Liver (tissue), 9 donors: ENCODE results near the gene MARCHF2. TPM values are rescaled to one million over a fixed set of nuclear protein-coding genes. Genes with fewer than 3 reads are reported as not detected.

ENCODE experiments used
- DNase-seq: peaks from one replicate; pipeline ENCODE4 v3.0.0-alpha.2; 2017; ENCODE audit warnings: low spot score
- H3K27ac ChIP-seq, 2 donors: one replicate each; pipeline ENCODE4 v1.7.0; 2013; ENCODE audit warnings: inconsistent platforms in 2 of 2, low read length in 2 of 2, control low read depth in 1 of 2, low read depth in 1 of 2, mild to moderate bottlenecking in 1 of 2
- H3K27me3 ChIP-seq, 4 donors: one replicate each; pipeline versions ENCODE4 v1.6.1 to v1.7.0; 2013; ENCODE audit warnings: low read length in 3 of 4, inconsistent platforms in 1 of 4, mild to moderate bottlenecking in 1 of 4, moderate library complexity in 1 of 4; ENCODE audit not compliant: control insufficient read depth in 4 of 4, insufficient read depth in 4 of 4
- H3K36me3 ChIP-seq, 4 donors: one replicate each; pipeline versions ENCODE4 v1.6.1 to v1.7.0; 2013; ENCODE audit warnings: low read length in 3 of 4, mild to moderate bottlenecking in 3 of 4, low read depth in 1 of 4, moderate library complexity in 1 of 4; ENCODE audit not compliant: control insufficient read depth in 4 of 4, insufficient read depth in 3 of 4
- H3K4me1 ChIP-seq, 4 donors: one replicate each; pipeline versions ENCODE4 v1.6.1 to v1.7.0; 2013; ENCODE audit warnings: low read length in 3 of 4, mild to moderate bottlenecking in 3 of 4, moderate library complexity in 1 of 4; ENCODE audit not compliant: control insufficient read depth in 4 of 4, insufficient read depth in 4 of 4
- H3K4me3 ChIP-seq, 3 donors: one replicate each; pipeline versions ENCODE4 v1.6.1 to v1.7.0; 2013; ENCODE audit warnings: low read length in 3 of 3, control low read depth in 1 of 3, low read depth in 1 of 3, mild to moderate bottlenecking in 1 of 3
- H3K9ac ChIP-seq, 2 donors: one replicate each; pipeline ENCODE4 v1.7.0; 2013; ENCODE audit warnings: low read length in 2 of 2, mild to moderate bottlenecking in 2 of 2, moderate library complexity in 2 of 2, control low read depth in 1 of 2, low read depth in 1 of 2
- H3K9me3 ChIP-seq, 4 donors: one replicate each; pipeline versions ENCODE4 v1.6.1 to v1.7.0; 2013; ENCODE audit warnings: low read length in 3 of 4; ENCODE audit not compliant: control insufficient read depth in 4 of 4
- EGR1 ChIP-seq, 2 donors: IDR thresholded peaks; 2 replicates each; pipeline ENCODE4 v1.6.1; 2016 to 2018; ENCODE audit warnings: antibody characterized with exemption in 2 of 2, low read depth in 2 of 2
- FOXA1 ChIP-seq: IDR thresholded peaks from 2 replicates; pipeline ENCODE4 v1.6.1; 2016; ENCODE audit warnings: antibody characterized with exemption
- HNF4A ChIP-seq, 2 donors: conservative IDR thresholded peaks; 2 replicates each; pipeline ENCODE4 v1.6.1; 2016; ENCODE audit warnings: antibody characterized with exemption in 2 of 2, mild to moderate bottlenecking in 2 of 2
- NR2F2 ChIP-seq: IDR thresholded peaks from 2 replicates; pipeline ENCODE4 v1.6.1; 2016; ENCODE audit warnings: antibody characterized with exemption
- RAD21 ChIP-seq, 2 donors: IDR thresholded peaks; 2 replicates each; pipeline ENCODE4 v1.6.1; 2016; ENCODE audit warnings: antibody characterized with exemption in 2 of 2, mild to moderate bottlenecking in 2 of 2
- RXRA ChIP-seq, 2 donors: IDR thresholded peaks; 2 replicates each; pipeline ENCODE4 v1.6.1; 2017 to 2018; ENCODE audit warnings: antibody characterized with exemption in 2 of 2, mild to moderate bottlenecking in 1 of 2
- SP1 ChIP-seq: IDR thresholded peaks from 2 replicates; pipeline ENCODE4 v1.6.1; 2018; ENCODE audit warnings: antibody characterized with exemption, mild to moderate bottlenecking
- TAF1 ChIP-seq: conservative IDR thresholded peaks from 2 replicates; pipeline ENCODE4 v1.6.1; 2016; ENCODE audit warnings: antibody characterized with exemption, mild to moderate bottlenecking
- YY1 ChIP-seq: IDR thresholded peaks from 2 replicates; pipeline ENCODE4 v1.6.1; 2016; ENCODE audit warnings: antibody characterized with exemption, mild to moderate bottlenecking
- WGBS: extraction: QIAGEN DNeasy Blood & Tissue Kit; methylation state at CpG from one replicate; pipeline ENCODE4 v1.1.7; 2013; 5-methylcytosine and 5-hydroxymethylcytosine counted together
- polyA plus RNA-seq, 2 donors: library from polyadenylated mRNA; stranded (reverse) in 1 of 2; unstranded in 1 of 2; fragments of 200-250 nt in 1 of 2; fragments of >200 nt in 1 of 2; fragmentation: Nextera tagmentation in 1 of 2; extraction: Ambion mirVana in 1 of 2; gene quantifications; one replicate each; pipeline versions ENCODE4 v1.2.1 to v1.2.3, GENCODE V29; 2013 to 2015
- total RNA-seq, 2 donors: library from RNA; depleted of rRNA; stranded (reverse); fragments of >200 nt; gene quantifications; one replicate each; pipeline ENCODE4 v1.2.3, GENCODE V29; 2014
- TF ChIP-seq, protein P1 (sequence below): IDR thresholded peaks from 2 replicates; pipeline ENCODE4 v1.6.1; 2016; ENCODE audit warnings: antibody characterized with exemption
- TF ChIP-seq, protein P2 (sequence below): IDR thresholded peaks from 2 replicates; pipeline ENCODE4 v1.6.1; 2016; ENCODE audit warnings: antibody characterized with exemption
- TF ChIP-seq, protein P3 (sequence below): IDR thresholded peaks from 2 replicates; pipeline ENCODE4 v1.6.1; 2016; ENCODE audit warnings: antibody characterized with exemption, mild to moderate bottlenecking
- donor health status: healthy.
- donor health status: healthy.
- donor health status: healthy.
- donor health status: healthy.
- donor health status: healthy.

Gene MARCHF2
- total and polyA plus RNA-seq, 4 donors, result 21.6 to 89.5 (median 58.8) TPM

DNA sequence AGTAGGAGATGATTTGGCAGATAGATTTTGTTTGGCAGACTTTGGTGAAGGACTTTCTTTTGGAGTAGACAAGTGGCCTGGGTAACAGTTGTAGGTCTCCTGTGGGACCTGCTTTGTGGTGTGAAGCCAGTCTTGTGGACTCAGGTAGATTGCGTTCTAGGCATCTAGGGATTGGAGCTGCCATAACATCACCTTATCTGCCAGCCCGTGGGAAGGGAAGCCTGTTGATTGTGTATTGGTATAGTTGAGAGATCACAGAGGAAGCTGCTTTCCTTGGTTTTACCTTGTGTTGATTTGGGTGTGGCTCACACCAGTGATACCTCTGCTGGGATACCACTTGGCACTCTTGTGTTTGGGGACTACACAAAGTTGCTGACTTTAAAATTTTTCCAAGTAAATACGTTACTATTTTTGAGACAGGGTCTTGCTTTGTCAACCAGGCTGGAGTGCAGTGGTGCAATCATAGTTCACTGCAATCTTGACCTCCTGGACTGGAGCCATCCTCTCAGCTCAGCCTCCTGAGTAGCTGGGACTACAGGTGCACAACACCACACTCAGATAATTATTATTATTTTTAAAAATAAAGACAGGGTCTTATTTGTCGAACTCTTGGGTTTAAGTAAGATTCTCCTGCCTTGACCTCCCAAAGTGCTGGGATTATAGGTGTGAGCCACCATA, 39.5 kb downstream of the MARCHF2 start:
- H3K4me3 ChIP-seq, result no peak overlapping the region
- no peak overlapping the region for H3K9ac ChIP-seq
- no peak for DNase-seq
- H3K27ac ChIP-seq, result no peak overlapping the region
- no peaks in the 10 kb centered on the region for H3K9me3 ChIP-seq
- WGBS, result 53% methylated on average over 4 of the region's 4 CpGs
- peak in 1 of 2 donors; percentile 12 for TF ChIP-seq RXRA (IDR thresholded peaks at IDR 0.05)
- TF ChIP-seq, protein P1, sequence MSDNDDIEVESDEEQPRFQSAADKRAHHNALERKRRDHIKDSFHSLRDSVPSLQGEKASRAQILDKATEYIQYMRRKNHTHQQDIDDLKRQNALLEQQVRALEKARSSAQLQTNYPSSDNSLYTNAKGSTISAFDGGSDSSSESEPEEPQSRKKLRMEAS, result no peak
- peak; percentile 25 to 34 for TF ChIP-seq HNF4A (conservative IDR thresholded peaks at IDR 0.05)
- TF ChIP-seq SP1, result no peak
- TF ChIP-seq EGR1 (IDR thresholded peaks at IDR 0.05; ENCODE audit: low read depth in 2 of 2), result no peak
- peaks cover 2 to 22% (median 12%) of the 10 kb centered on the region in 4 donors for H3K36me3 ChIP-seq
- peaks cover 13 to 53% (median 46%) of the 10 kb centered on the region in 4 donors for H3K4me1 ChIP-seq
- H3K27me3 ChIP-seq, result no peaks in the 10 kb centered on the region

DNA sequence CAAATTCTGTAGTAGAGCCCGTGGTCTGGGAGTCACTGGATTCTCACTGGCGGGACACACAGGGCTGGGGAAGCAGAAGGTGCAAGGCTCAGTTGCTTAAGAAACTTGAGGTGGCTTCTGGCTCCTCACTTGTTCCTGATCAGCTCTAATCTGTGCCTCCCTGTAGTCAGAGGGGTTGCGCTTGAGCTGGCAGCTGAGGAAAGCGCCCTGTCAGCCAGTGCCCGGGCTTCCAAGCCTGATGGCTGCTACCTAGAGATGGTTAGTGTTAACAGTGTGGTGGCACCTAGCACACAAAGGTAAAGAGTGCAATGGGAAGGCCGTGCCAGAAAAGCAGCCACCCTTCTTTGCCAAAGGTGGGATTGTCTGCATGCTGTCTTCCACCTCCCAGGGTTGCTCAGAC, 40.5 kb downstream of the MARCHF2 start:
- WGBS, result 85% methylated on average over 6 of the region's 6 CpGs
- no peak for DNase-seq
- Histone ChIP-seq H3K27ac (no peak overlapping the region), H3K4me3 (no peak overlapping the region), H3K27me3 (no peaks in the 10 kb centered on the region), H3K4me1 (peaks cover 19 to 63% (median 52%) of the 10 kb centered on the region in 4 donors), H3K9ac (no peak overlapping the region), H3K9me3 (no peaks in the 10 kb centered on the region), H3K36me3 (peaks cover 2 to 24% (median 12%) of the 10 kb centered on the region in 4 donors)
- TF ChIP-seq EGR1 (IDR thresholded peaks at IDR 0.05; ENCODE audit: low read depth in 2 of 2) (no peak), RAD21 (IDR thresholded peaks at IDR 0.05) (no peak), TAF1 (no peak), FOXA1 (no peak), YY1 (no peak), NR2F2 (no peak), HNF4A (conservative IDR thresholded peaks at IDR 0.05) (no peak)
- TF ChIP-seq, protein P2, sequence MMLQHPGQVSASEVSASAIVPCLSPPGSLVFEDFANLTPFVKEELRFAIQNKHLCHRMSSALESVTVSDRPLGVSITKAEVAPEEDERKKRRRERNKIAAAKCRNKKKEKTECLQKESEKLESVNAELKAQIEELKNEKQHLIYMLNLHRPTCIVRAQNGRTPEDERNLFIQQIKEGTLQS, result no peak
- TF ChIP-seq, protein P3, sequence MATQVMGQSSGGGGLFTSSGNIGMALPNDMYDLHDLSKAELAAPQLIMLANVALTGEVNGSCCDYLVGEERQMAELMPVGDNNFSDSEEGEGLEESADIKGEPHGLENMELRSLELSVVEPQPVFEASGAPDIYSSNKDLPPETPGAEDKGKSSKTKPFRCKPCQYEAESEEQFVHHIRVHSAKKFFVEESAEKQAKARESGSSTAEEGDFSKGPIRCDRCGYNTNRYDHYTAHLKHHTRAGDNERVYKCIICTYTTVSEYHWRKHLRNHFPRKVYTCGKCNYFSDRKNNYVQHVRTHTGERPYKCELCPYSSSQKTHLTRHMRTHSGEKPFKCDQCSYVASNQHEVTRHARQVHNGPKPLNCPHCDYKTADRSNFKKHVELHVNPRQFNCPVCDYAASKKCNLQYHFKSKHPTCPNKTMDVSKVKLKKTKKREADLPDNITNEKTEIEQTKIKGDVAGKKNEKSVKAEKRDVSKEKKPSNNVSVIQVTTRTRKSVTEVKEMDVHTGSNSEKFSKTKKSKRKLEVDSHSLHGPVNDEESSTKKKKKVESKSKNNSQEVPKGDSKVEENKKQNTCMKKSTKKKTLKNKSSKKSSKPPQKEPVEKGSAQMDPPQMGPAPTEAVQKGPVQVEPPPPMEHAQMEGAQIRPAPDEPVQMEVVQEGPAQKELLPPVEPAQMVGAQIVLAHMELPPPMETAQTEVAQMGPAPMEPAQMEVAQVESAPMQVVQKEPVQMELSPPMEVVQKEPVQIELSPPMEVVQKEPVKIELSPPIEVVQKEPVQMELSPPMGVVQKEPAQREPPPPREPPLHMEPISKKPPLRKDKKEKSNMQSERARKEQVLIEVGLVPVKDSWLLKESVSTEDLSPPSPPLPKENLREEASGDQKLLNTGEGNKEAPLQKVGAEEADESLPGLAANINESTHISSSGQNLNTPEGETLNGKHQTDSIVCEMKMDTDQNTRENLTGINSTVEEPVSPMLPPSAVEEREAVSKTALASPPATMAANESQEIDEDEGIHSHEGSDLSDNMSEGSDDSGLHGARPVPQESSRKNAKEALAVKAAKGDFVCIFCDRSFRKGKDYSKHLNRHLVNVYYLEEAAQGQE, result no peak

DNA sequence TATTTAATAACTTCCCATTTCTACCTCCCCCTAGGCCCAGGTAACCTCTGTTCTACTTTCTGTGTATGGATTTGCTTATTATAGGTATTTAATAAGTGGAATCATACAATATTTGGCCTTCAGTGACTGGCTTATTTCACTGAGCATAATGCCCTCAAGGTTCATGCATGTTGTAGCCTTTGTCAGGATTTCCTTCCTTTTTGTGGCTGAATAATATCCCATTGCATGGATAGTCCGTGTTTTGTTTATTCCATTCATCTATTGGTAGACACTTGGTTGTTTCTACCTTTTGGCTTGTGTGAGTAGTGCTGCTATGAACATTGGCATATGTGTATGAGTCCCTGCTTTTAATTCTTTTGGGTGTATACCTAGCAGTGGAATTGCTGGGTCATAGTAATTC, 41.1 kb downstream of the MARCHF2 start:
- no peak overlapping the region for H3K27ac ChIP-seq

More for the DNA sequence above, 41.1 kb downstream of the MARCHF2 start:
- Histone ChIP-seq H3K27me3 (no peaks in the 10 kb centered on the region), H3K4me3 (no peak overlapping the region), H3K36me3 (peaks cover 2 to 24% (median 12%) of the 10 kb centered on the region in 4 donors), H3K9me3 (no peaks in the 10 kb centered on the region), H3K4me1 (peaks cover 23 to 64% (median 54%) of the 10 kb centered on the region in 4 donors), H3K9ac (no peak overlapping the region)
- no peak for DNase-seq
- 74% methylated on average over 1 of the region's 1 CpG for WGBS
- TF ChIP-seq, protein P1, result no peak
- TF ChIP-seq TAF1 (no peak), RXRA (IDR thresholded peaks at IDR 0.05) (no peak), RAD21 (IDR thresholded peaks at IDR 0.05) (no peak)
